GM12875 (cell line): ENCODE data around the gene MAMLD1.

Experiments
- H3K4me3 ChIP-seq: one replicate; pipeline ENCODE4 v1.5.1; 2011; ENCODE audit warnings: low read depth, low read length, control low read depth
- CTCF ChIP-seq: IDR thresholded peaks from 2 replicates; pipeline ENCODE4 v1.5.1; 2011; ENCODE audit warnings: low read depth, mild to moderate bottlenecking, control low read depth, inconsistent platforms, low read length, moderate library complexity, borderline replicate concordance; ENCODE audit not compliant: insufficient read depth

The MAMLD1 gene

GRCh38 chrX:150446151-150446550, 83.0 kb downstream of the MAMLD1 start:
- H3K4me3 ChIP-seq: no peak overlapping the region
- TF ChIP-seq CTCF: no peak

- H3K4me3 ChIP-seq: no peak overlapping the region
- TF ChIP-seq CTCF: no peak
Observed at GRCh38 chrX:150446995-150447394, 83.9 kb downstream of the MAMLD1 start.

- no peak overlapping the region for H3K4me3 ChIP-seq
- TF ChIP-seq CTCF: peak; percentile 21; the same call in 1 of the 2 replicates
Observed at GRCh38 chrX:150449313-150449712, 86.2 kb downstream of the MAMLD1 start.

GRCh38 chrX:150450519-150451177, 87.5 kb downstream of the MAMLD1 start:
- H3K4me3 ChIP-seq: no peak overlapping the region
- TF ChIP-seq CTCF: no peak

- H3K4me3 ChIP-seq: no peak overlapping the region
- TF ChIP-seq CTCF: no peak
Observed at GRCh38 chrX:150451953-150452352, 88.8 kb downstream of the MAMLD1 start.

- no peak overlapping the region for H3K4me3 ChIP-seq
- no peak for TF ChIP-seq CTCF
Observed at GRCh38 chrX:150454083-150454482, 91.0 kb downstream of the MAMLD1 start.

- no peak for TF ChIP-seq CTCF
- no peak overlapping the region for H3K4me3 ChIP-seq
Observed at GRCh38 chrX:150454508-150455214, 91.5 kb downstream of the MAMLD1 start.
